Measurements from ENCODE around the gene IL24.
"Not testable (repeated sequence)": the region's sequence is repeated elsewhere in the genome, so short reads cannot be mapped to it uniquely, and the experiment has no call there.

IL24 gene

GRCh38 chr1:206897175-206897574 is at the start of gene IL24:
IL24 (plus strand) TSS chr1:206897443; CDS start chr1:206897833, 390 bp downstream.
- DNase-seq: no peak

GRCh38 chr1:206847946-206848345 is 49.3 kb upstream of the IL24 start:
- DNase-seq: no peak

- no peak for DNase-seq
These were observed 46.8 kb upstream of the IL24 start for GRCh38 chr1:206850401-206850800.

- DNase-seq: no peak
These were observed 45.8 kb upstream of the IL24 start for GRCh38 chr1:206851341-206852010.

GRCh38 chr1:206852662-206853061 is 44.6 kb upstream of the IL24 start:
- not testable (repeated sequence) for DNase-seq

GRCh38 chr1:206853696-206854095 is 43.5 kb upstream of the IL24 start:
- not testable (repeated sequence) for DNase-seq

- no peak for DNase-seq
These were observed 42.7 kb upstream of the IL24 start for GRCh38 chr1:206854401-206855129.

- DNase-seq: no peak
These were observed 41.4 kb upstream of the IL24 start for GRCh38 chr1:206855859-206856258.

GRCh38 chr1:206856674-206857464 is 40.4 kb upstream of the IL24 start:
- no peak for DNase-seq

GRCh38 chr1:206859082-206859521 is 38.1 kb upstream of the IL24 start:
- DNase-seq: no peak

GRCh38 chr1:206860165-206860564 is 37.1 kb upstream of the IL24 start:
- DNase-seq: no peak

GRCh38 chr1:206863266-206863665 is 34.0 kb upstream of the IL24 start:
- DNase-seq: no peak

GRCh38 chr1:206864939-206865671 is 32.1 kb upstream of the IL24 start, which contains the start of gene IL20:
IL20 (plus strand) TSS chr1:206865623; CDS start chr1:206865853, 230 bp downstream.
- DNase-seq: no peak

- DNase-seq: no peak
These were observed 31.2 kb upstream of the IL24 start for GRCh38 chr1:206866062-206866461.

- DNase-seq: no peak
These were observed 30.0 kb upstream of the IL24 start for GRCh38 chr1:206867239-206867638.

GRCh38 chr1:206867716-206868115 is 29.5 kb upstream of the IL24 start:
- DNase-seq: no peak

- no peak for DNase-seq
These were observed 29.0 kb upstream of the IL24 start for GRCh38 chr1:206868264-206868663.

GRCh38 chr1:206872139-206872538 is 25.1 kb upstream of the IL24 start:
- no peak for DNase-seq

- no peak for DNase-seq
These were observed 23.5 kb upstream of the IL24 start for GRCh38 chr1:206873603-206874188.

- DNase-seq: no peak
These were observed 21.4 kb upstream of the IL24 start for GRCh38 chr1:206875752-206876377.

GRCh38 chr1:206878456-206878855 is 18.8 kb upstream of the IL24 start:
- no peak for DNase-seq

- DNase-seq: no peak
These were observed 16.9 kb upstream of the IL24 start for GRCh38 chr1:206880314-206880713.
